K562 (cell line): ENCODE data around the gene HP.

Experiments
- EZH2 ChIP-seq: IDR thresholded peaks from 2 replicates; pipeline ENCODE4 v1.6.1; 2012; ENCODE audit warnings: low read depth, mild to moderate bottlenecking, inconsistent platforms, low read length, borderline replicate concordance
- MAX ChIP-seq: sonication (generic); formaldehyde crosslinking; IDR thresholded peaks from 2 replicates; pipeline ENCODE4 v1.9.0; 2022; ENCODE audit warnings: mild to moderate bottlenecking, missing genetic modification reagents
- NFXL1 ChIP-seq: fragments of 450-650 bp; formaldehyde crosslinking; IDR thresholded peaks from 2 replicates; pipeline ENCODE4 v1.4.0; 2021; ENCODE audit warnings: mild to moderate bottlenecking
- PCBP1 ChIP-seq: fragments of 200-400 bp; formaldehyde crosslinking; IDR thresholded peaks from 2 replicates; pipeline ENCODE4 v1.6.1; 2018; ENCODE audit warnings: mild to moderate bottlenecking, low read depth, low read length; ENCODE audit not compliant: poor library complexity, severe bottlenecking
- POLR2AphosphoS2 ChIP-seq: IDR thresholded peaks from 2 replicates; pipeline ENCODE4 v1.6.1; 2012; ENCODE audit warnings: low read length, improper control_type of control experiment
- RCOR1 ChIP-seq, 2 experiments: IDR thresholded peaks; 2 replicates each; pipeline ENCODE4 v1.6.1; 2012; ENCODE audit warnings: low read depth in 2 of 2, low read length in 2 of 2, borderline replicate concordance in 1 of 2, improper control_type of control experiment in 1 of 2
- TBL1XR1 ChIP-seq, 2 experiments: IDR thresholded peaks; 2 replicates each; pipeline ENCODE4 v1.6.1; 2012; ENCODE audit warnings: improper control_type of control experiment in 2 of 2, low read length in 2 of 2, mild to moderate bottlenecking in 1 of 2
- ZFP30 ChIP-seq: fragments of 250-450 bp; sonication (Bioruptor Pico); IDR thresholded peaks from 2 replicates; pipeline ENCODE4 v1.8.0; 2022; ENCODE audit warnings: moderate library complexity, mild to moderate bottlenecking, inconsistent platforms, borderline replicate concordance
- ZFX ChIP-seq: sonication (generic); formaldehyde crosslinking; IDR thresholded peaks from 2 replicates; pipeline ENCODE4 v1.8.0; 2022; ENCODE audit warnings: mild to moderate bottlenecking, missing genetic modification reagents, moderate library complexity
- ZNF583 ChIP-seq: fragments of 250-450 bp; sonication (Bioruptor Pico); IDR thresholded peaks from 2 replicates; pipeline ENCODE4 v1.4.0; 2020

DNA sequence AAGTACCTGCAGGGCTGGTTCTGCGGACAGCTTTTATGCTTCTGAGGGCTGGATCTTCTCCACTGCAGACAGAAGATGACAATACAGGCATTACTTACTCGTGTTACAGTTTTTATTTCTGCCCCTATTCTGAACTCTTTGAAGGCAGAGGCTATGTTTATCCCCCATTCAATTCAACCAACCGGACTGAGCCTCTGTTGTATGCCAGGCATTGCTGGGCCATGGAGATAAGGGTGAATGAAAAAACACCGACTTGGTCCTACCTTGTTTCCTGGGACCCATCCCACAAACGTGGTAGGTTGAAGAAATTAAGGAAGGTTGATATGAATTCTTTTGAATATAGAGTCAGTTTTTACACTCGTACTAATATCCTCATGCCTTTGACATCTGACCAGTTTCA lies 10.0 kb upstream of the HP start:
- TF ChIP-seq ZNF583 (no peak), ZFX (CRISPR knock-in tag) (no peak), MAX (CRISPR knock-in tag) (no peak), ZFP30 (no peak), TBL1XR1 (IDR thresholded peaks at IDR 0.05; ENCODE audit: low read length in 2 of 2) (no peak), RCOR1 (IDR thresholded peaks at IDR 0.05; ENCODE audit: borderline replicate concordance in 1 of 2, low read depth in 2 of 2, low read length in 2 of 2) (no peak), NFXL1 (no peak), PCBP1 (no peak), POLR2AphosphoS2 (no peak), EZH2 (no peak)
